SK-N-SH (cell line): Measurements from ENCODE around the gene MAD1L1. TPM values are rescaled to one million over a fixed set of nuclear protein-coding genes. Genes with fewer than 3 reads are reported as not detected.

ENCODE experiments used
- CTCF ChIA-PET: fragments of 300-600, 350-600 bp; formaldehyde crosslinking; extraction: SDS; loops from one replicate; lab custom pipeline; 2021; lab: Yijun Ruan, JAX
- POLR2A ChIA-PET: fragments of 350-600 bp; sonication (Branson Sonifier 250); formaldehyde crosslinking; extraction: SDS; loops from one replicate; lab custom pipeline; 2020; ENCODE audit warnings: antibody characterized with exemption, inconsistent platforms; lab: Yijun Ruan, JAX
- DNase-seq: peaks from one replicate; pipeline ENCODE4 v3.0.0; 2012
- H2AFZ ChIP-seq: fragments of 200-600 bp; sonication (generic); 2 replicates; pipeline ENCODE4 v1.8.1; 2016; ENCODE audit warnings: antibody characterized with exemption, mild to moderate bottlenecking, low read depth
- H3F3A ChIP-seq: fragments of 200-600 bp; sonication (generic); replicated peaks from 2 replicates; pipeline ENCODE3; 2016; ENCODE audit warnings: antibody characterized with exemption, mild to moderate bottlenecking; ENCODE audit not compliant: insufficient read depth
- H3K27ac ChIP-seq, 2 experiments: fragments of 200-500 bp in 1 of 2; fragments of 200-600 bp in 1 of 2; sonication (Bioruptor generic) in 1 of 2; sonication (generic), shearing (Covaris generic) in 1 of 2; 2 replicates each; pipeline versions ENCODE4 v1.5.1 to v1.6.1; 2014 to 2016; ENCODE audit warnings: low read depth in 2 of 2, inconsistent platforms in 1 of 2, low read length in 1 of 2, mild to moderate bottlenecking in 1 of 2, mixed read lengths in 1 of 2
- H3K27me3 ChIP-seq: fragments of 200-600 bp; sonication (generic), shearing (Covaris generic); 2 replicates; pipeline ENCODE4 v1.6.1; 2016; ENCODE audit warnings: mixed run types; ENCODE audit not compliant: insufficient read depth
- H3K36me3 ChIP-seq, 2 experiments: fragments of 200-500 bp in 1 of 2; fragments of 200-600 bp in 1 of 2; sonication (Bioruptor generic) in 1 of 2; sonication (generic) in 1 of 2; replicated peaks in 1 of 2; 2 replicates each; pipeline versions ENCODE3 to v1.5.1; 2014 to 2016; ENCODE audit warnings: low read length in 1 of 2, mild to moderate bottlenecking in 1 of 2; ENCODE audit not compliant: insufficient read depth in 2 of 2, control insufficient read depth in 1 of 2
- H3K4me1 ChIP-seq, 2 experiments: fragments of 200-500 bp in 1 of 2; fragments of 200-600 bp in 1 of 2; sonication (Bioruptor generic) in 1 of 2; sonication (generic), shearing (Covaris generic) in 1 of 2; 2 replicates each; pipeline versions ENCODE4 v1.5.1 to v1.6.1; 2014 to 2016; ENCODE audit warnings: low read depth in 1 of 2, low read length in 1 of 2, mixed run types in 1 of 2; ENCODE audit not compliant: insufficient read depth in 2 of 2, control insufficient read depth in 1 of 2
- H3K4me2 ChIP-seq: fragments of 200-600 bp; sonication (generic), shearing (Covaris generic); 2 replicates; pipeline ENCODE4 v1.6.1; 2017; ENCODE audit warnings: mixed run types
- H3K4me3 ChIP-seq, 2 experiments: fragments of 200-500 bp in 1 of 2; fragments of 200-600 bp in 1 of 2; sonication (Bioruptor generic) in 1 of 2; sonication (generic), shearing (Covaris generic) in 1 of 2; 2 replicates each; pipeline versions ENCODE4 v1.5.1 to v1.8.1; 2014 to 2016; ENCODE audit warnings: low read depth in 2 of 2, inconsistent platforms in 1 of 2, low read length in 1 of 2, mild to moderate bottlenecking in 1 of 2, mixed read lengths in 1 of 2, moderate library complexity in 1 of 2
- H3K79me2 ChIP-seq: fragments of 200-600 bp; sonication (generic); 2 replicates; pipeline ENCODE4 v1.8.1; 2017; ENCODE audit warnings: mild to moderate bottlenecking; ENCODE audit not compliant: insufficient read depth
- H3K9ac ChIP-seq: fragments of 200-600 bp; sonication (generic); 2 replicates; pipeline ENCODE4 v1.6.1; 2017; ENCODE audit warnings: mixed run types
- H3K9me2 ChIP-seq: fragments of 200-600 bp; sonication (generic); 2 replicates; pipeline ENCODE4 v1.6.1; 2017; ENCODE audit warnings: mixed run types
- H3K9me3 ChIP-seq: fragments of 200-600 bp; sonication (generic); 2 replicates; pipeline ENCODE4 v1.6.1; 2017; ENCODE audit warnings: mixed run types, mild to moderate bottlenecking, moderate library complexity
- H4K20me1 ChIP-seq: fragments of 200-600 bp; sonication (generic); 2 replicates; pipeline ENCODE4 v1.6.1; 2017; ENCODE audit warnings: mild to moderate bottlenecking, mixed run types; ENCODE audit not compliant: insufficient read depth
- CTCF ChIP-seq: fragments of 200-600 bp; sonication (generic); IDR thresholded peaks from 2 replicates; pipeline ENCODE4 v1.6.1; 2017; ENCODE audit warnings: antibody characterized with exemption, mild to moderate bottlenecking, moderate library complexity
- ELF1 ChIP-seq: IDR thresholded peaks from 2 replicates; pipeline ENCODE4 v1.4.0; 2012
- EP300 ChIP-seq, 2 experiments: IDR thresholded peaks; 2 replicates each; pipeline versions ENCODE4 v1.4.0 to v1.6.1; 2012; ENCODE audit warnings: borderline replicate concordance in 1 of 2, low read depth in 1 of 2, low read length in 1 of 2
- FOXJ3 ChIP-seq: sonication (generic); formaldehyde crosslinking; IDR thresholded peaks from 2 replicates; pipeline ENCODE4 v1.5.1; 2020; ENCODE audit warnings: mild to moderate bottlenecking, missing genetic modification reagents
- GABPA ChIP-seq: IDR thresholded peaks from 2 replicates; pipeline ENCODE4 v1.4.0; 2012; ENCODE audit warnings: low read depth, mild to moderate bottlenecking
- GATA2 ChIP-seq: sonication (generic); formaldehyde crosslinking; IDR thresholded peaks from 2 replicates; pipeline ENCODE4 v1.5.0; 2020; ENCODE audit warnings: mild to moderate bottlenecking, missing genetic modification reagents
- JUND ChIP-seq: IDR thresholded peaks from 2 replicates; pipeline ENCODE4 v1.4.0; 2012
- NFIC ChIP-seq: IDR thresholded peaks from 2 replicates; pipeline ENCODE4 v1.4.0; 2012; ENCODE audit warnings: borderline replicate concordance
- POLR2AphosphoS5 ChIP-seq: IDR thresholded peaks from 2 replicates; pipeline ENCODE4 v1.6.1; 2012; ENCODE audit warnings: low read depth, low read length
- REST ChIP-seq: IDR thresholded peaks from 2 replicates; pipeline ENCODE4 v1.6.1; 2012; ENCODE audit warnings: mild to moderate bottlenecking, low read depth, low read length, moderate library complexity
- SIN3A ChIP-seq: IDR thresholded peaks from 2 replicates; pipeline ENCODE4 v1.6.1; 2012; ENCODE audit warnings: low read depth, mild to moderate bottlenecking, low read length, moderate library complexity, borderline replicate concordance
- SMC3 ChIP-seq: IDR thresholded peaks from 2 replicates; pipeline ENCODE4 v1.6.1; 2012; ENCODE audit warnings: low read depth, low read length, improper control_type of control experiment
- TAF1 ChIP-seq: IDR thresholded peaks from 2 replicates; pipeline ENCODE4 v1.6.1; 2012; ENCODE audit warnings: low read depth, mild to moderate bottlenecking, low read length, moderate library complexity, borderline replicate concordance
- TEAD4 ChIP-seq: IDR thresholded peaks from 2 replicates; pipeline ENCODE4 v1.4.0; 2012; ENCODE audit warnings: mild to moderate bottlenecking, borderline replicate concordance; ENCODE audit not compliant: insufficient read depth
- ZBTB33 ChIP-seq: IDR thresholded peaks from 2 replicates; pipeline ENCODE4 v1.4.0; 2012; ENCODE audit warnings: low read depth, borderline replicate concordance
- WGBS: methylation state at CpG from one replicate; pipeline ENCODE4 v1.1.6; 2017; ENCODE audit warnings: low lambda C conversion rate; 5-methylcytosine and 5-hydroxymethylcytosine counted together
- polyA plus RNA-seq, 3 experiments: library from polyadenylated mRNA; depleted of rRNA; stranded (reverse); fragments of >200 nt; gene quantifications; 2 replicates each; pipeline ENCODE4 v1.2.3, GENCODE V29; 2012

The MAD1L1 gene
- polyA plus RNA-seq, 1 of the 3 experiments (the other 2 are of a cell fraction), result 46.2 TPM

- Histone ChIP-seq H3K9ac (no peak overlapping the region), H3K36me3 (no peaks in the 10 kb centered on the region), H3K27me3 (no peaks in the 10 kb centered on the region), H4K20me1 (no peaks in the 10 kb centered on the region), H3K9me3 (no peaks in the 10 kb centered on the region), H3K4me2 (no peak overlapping the region), H3K9me2 (no peaks in the 10 kb centered on the region), H3F3A (no peaks in the 10 kb centered on the region), H2AFZ (no peak overlapping the region), H3K79me2 (no peaks in the 10 kb centered on the region), H3K27ac (no peak overlapping the region; a peak in 1 of 4 replicates), H3K4me3 (no peak overlapping the region), H3K4me1 (peaks cover 0 to 48% of the 10 kb centered on the region in 2 experiments; a peak in 2 of 4 replicates)
- ChIA-PET POLR2A (no interaction called here), CTCF (interaction anchor here (1.0 to 2.2 kb wide), 7 partner anchors 21 to 587 kb away, joined by 3 to 9 read pairs (median 3); no protein-coding TSS in a partner anchor)
- no peak for TF ChIP-seq TEAD4
- TF ChIP-seq ELF1, result no peak
- no peak for TF ChIP-seq GATA2 (CRISPR knock-in tag)
- no peak for TF ChIP-seq JUND
- TF ChIP-seq ZBTB33, result no peak
- TF ChIP-seq REST, result no peak
- no peak for TF ChIP-seq TAF1
- WGBS, result 97% methylated on average over 28 of the region's 28 CpGs
- peak; percentile 33 for DNase-seq
Observed at GRCh38 chr7:2165610-2166594, 66.8 kb downstream of the MAD1L1 start.

- Histone ChIP-seq H3K4me2 (no peak overlapping the region), H3K27me3 (no peaks in the 10 kb centered on the region), H2AFZ (no peak overlapping the region), H3K36me3 (no peaks in the 10 kb centered on the region), H3K4me3 (no peak overlapping the region), H3K9ac (no peak overlapping the region), H3K79me2 (no peaks in the 10 kb centered on the region), H3K9me3 (no peaks in the 10 kb centered on the region), H3F3A (no peaks in the 10 kb centered on the region), H3K9me2 (no peaks in the 10 kb centered on the region), H3K4me1 (peaks cover 0 to 41% of the 10 kb centered on the region in 2 experiments; a peak in 3 of 4 replicates), H4K20me1 (no peaks in the 10 kb centered on the region), H3K27ac (no peak overlapping the region; a peak in 1 of 4 replicates)
- POLR2A ChIA-PET, result no interaction called here
- peak; percentile 25 for DNase-seq
- 96% methylated on average over 10 of the region's 10 CpGs for WGBS
- CTCF ChIA-PET, result interaction anchor here (1.2 to 2.2 kb wide), 3 partner anchors 22 to 586 kb away, joined by 3 to 9 read pairs (median 8); no protein-coding TSS in a partner anchor
- TF ChIP-seq SIN3A, result no peak
- no peak for TF ChIP-seq EP300 (IDR thresholded peaks at IDR 0.05; ENCODE audit: borderline replicate concordance in 1 of 2, low read depth in 1 of 2, low read length in 1 of 2)
- TF ChIP-seq POLR2AphosphoS5, result no peak
- TF ChIP-seq GABPA, result no peak
- no peak for TF ChIP-seq SMC3
- no peak for TF ChIP-seq NFIC
- no peak for TF ChIP-seq TAF1
- no peak for TF ChIP-seq FOXJ3 (CRISPR knock-in tag)
- no peak for TF ChIP-seq CTCF
- TF ChIP-seq GATA2 (CRISPR knock-in tag), result no peak
- TF ChIP-seq ZBTB33, result no peak
Observed at GRCh38 chr7:2165239-2165609, 67.5 kb downstream of the MAD1L1 start.
